Measurements from ENCODE around the gene SLC25A18. TPM values are rescaled to one million over a fixed set of nuclear protein-coding genes. Genes with fewer than 3 reads are reported as not detected.

Gene SLC25A18
- total and polyA plus RNA-seq, 4 donors, result 18.8 to 84.7 (median 69.8) TPM

DNA sequence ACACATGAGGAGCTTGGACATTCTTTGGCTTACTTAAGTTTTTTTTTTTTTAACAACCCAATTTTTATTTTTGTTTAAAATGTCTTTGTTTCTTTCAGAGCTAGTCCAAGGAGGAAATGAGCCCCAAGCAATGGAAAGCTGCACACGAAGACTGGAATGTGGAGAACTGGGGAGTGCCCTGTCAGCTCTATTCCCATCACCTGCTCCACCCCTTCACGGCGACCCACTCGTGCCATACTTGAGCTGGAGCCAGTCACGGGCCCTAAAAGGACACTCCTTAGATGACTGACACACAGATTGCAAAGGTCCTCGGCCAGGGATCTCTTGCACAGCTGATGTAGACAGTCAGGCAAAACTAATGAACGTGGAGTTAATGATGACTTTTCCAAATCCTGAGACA, 10.6 kb upstream of the SLC25A18 start:
- no peaks in the 10 kb centered on the region for H3K4me1 ChIP-seq (ENCODE audit: control insufficient read depth in 4 of 4, insufficient read depth in 4 of 4, low read length in 3 of 4)
- no peaks in the 10 kb centered on the region for H3K27me3 ChIP-seq (ENCODE audit: control insufficient read depth in 4 of 4, insufficient read depth in 4 of 4, low read length in 3 of 4)
- H3K9me3 ChIP-seq (ENCODE audit: control insufficient read depth in 4 of 4, low read length in 3 of 4), result no peaks in the 10 kb centered on the region
- no peak for DNase-seq (ENCODE audit: low spot score)
- H3K27ac ChIP-seq (ENCODE audit: low read depth in 1 of 2, low read length in 2 of 2), result no peak overlapping the region
- H3K9ac ChIP-seq (ENCODE audit: low read depth in 1 of 2, low read length in 2 of 2), result no peak overlapping the region
- peaks cover 7 to 50% (median 31%) of the 10 kb centered on the region in 4 donors for H3K36me3 ChIP-seq (ENCODE audit: control insufficient read depth in 4 of 4, insufficient read depth in 3 of 4, low read depth in 1 of 4, low read length in 3 of 4)
- TF ChIP-seq FOXA1 (IDR thresholded peaks at IDR 0.05) (no peak), RXRA (IDR thresholded peaks at IDR 0.05) (no peak), HNF4A (conservative IDR thresholded peaks at IDR 0.05) (no peak), YY1 (IDR thresholded peaks at IDR 0.05) (no peak), EGR1 (IDR thresholded peaks at IDR 0.05; ENCODE audit: low read depth in 2 of 2) (no peak), RAD21 (IDR thresholded peaks at IDR 0.05) (no peak), TAF1 (conservative IDR thresholded peaks at IDR 0.05) (no peak), NR2F2 (IDR thresholded peaks at IDR 0.05) (no peak), HNF4G (IDR thresholded peaks at IDR 0.05) (no peak), FOXA2 (IDR thresholded peaks at IDR 0.05) (no peak), SP1 (IDR thresholded peaks at IDR 0.05) (no peak), JUND (IDR thresholded peaks at IDR 0.05) (no peak)
- TF ChIP-seq, protein P1, sequence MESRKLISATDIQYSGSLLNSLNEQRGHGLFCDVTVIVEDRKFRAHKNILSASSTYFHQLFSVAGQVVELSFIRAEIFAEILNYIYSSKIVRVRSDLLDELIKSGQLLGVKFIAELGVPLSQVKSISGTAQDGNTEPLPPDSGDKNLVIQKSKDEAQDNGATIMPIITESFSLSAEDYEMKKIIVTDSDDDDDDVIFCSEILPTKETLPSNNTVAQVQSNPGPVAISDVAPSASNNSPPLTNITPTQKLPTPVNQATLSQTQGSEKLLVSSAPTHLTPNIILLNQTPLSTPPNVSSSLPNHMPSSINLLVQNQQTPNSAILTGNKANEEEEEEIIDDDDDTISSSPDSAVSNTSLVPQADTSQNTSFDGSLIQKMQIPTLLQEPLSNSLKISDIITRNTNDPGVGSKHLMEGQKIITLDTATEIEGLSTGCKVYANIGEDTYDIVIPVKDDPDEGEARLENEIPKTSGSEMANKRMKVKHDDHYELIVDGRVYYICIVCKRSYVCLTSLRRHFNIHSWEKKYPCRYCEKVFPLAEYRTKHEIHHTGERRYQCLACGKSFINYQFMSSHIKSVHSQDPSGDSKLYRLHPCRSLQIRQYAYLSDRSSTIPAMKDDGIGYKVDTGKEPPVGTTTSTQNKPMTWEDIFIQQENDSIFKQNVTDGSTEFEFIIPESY (IDR thresholded peaks at IDR 0.05), result no peak
- TF ChIP-seq, protein P2, sequence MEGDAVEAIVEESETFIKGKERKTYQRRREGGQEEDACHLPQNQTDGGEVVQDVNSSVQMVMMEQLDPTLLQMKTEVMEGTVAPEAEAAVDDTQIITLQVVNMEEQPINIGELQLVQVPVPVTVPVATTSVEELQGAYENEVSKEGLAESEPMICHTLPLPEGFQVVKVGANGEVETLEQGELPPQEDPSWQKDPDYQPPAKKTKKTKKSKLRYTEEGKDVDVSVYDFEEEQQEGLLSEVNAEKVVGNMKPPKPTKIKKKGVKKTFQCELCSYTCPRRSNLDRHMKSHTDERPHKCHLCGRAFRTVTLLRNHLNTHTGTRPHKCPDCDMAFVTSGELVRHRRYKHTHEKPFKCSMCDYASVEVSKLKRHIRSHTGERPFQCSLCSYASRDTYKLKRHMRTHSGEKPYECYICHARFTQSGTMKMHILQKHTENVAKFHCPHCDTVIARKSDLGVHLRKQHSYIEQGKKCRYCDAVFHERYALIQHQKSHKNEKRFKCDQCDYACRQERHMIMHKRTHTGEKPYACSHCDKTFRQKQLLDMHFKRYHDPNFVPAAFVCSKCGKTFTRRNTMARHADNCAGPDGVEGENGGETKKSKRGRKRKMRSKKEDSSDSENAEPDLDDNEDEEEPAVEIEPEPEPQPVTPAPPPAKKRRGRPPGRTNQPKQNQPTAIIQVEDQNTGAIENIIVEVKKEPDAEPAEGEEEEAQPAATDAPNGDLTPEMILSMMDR (IDR thresholded peaks at IDR 0.05; ENCODE audit: low read depth, low read length, missing input control), result no peak
- TF ChIP-seq, protein P3, sequence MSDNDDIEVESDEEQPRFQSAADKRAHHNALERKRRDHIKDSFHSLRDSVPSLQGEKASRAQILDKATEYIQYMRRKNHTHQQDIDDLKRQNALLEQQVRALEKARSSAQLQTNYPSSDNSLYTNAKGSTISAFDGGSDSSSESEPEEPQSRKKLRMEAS (IDR thresholded peaks at IDR 0.05), result no peak
- TF ChIP-seq, protein P4, sequence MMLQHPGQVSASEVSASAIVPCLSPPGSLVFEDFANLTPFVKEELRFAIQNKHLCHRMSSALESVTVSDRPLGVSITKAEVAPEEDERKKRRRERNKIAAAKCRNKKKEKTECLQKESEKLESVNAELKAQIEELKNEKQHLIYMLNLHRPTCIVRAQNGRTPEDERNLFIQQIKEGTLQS (IDR thresholded peaks at IDR 0.05), result no peak
- TF ChIP-seq, protein P5, sequence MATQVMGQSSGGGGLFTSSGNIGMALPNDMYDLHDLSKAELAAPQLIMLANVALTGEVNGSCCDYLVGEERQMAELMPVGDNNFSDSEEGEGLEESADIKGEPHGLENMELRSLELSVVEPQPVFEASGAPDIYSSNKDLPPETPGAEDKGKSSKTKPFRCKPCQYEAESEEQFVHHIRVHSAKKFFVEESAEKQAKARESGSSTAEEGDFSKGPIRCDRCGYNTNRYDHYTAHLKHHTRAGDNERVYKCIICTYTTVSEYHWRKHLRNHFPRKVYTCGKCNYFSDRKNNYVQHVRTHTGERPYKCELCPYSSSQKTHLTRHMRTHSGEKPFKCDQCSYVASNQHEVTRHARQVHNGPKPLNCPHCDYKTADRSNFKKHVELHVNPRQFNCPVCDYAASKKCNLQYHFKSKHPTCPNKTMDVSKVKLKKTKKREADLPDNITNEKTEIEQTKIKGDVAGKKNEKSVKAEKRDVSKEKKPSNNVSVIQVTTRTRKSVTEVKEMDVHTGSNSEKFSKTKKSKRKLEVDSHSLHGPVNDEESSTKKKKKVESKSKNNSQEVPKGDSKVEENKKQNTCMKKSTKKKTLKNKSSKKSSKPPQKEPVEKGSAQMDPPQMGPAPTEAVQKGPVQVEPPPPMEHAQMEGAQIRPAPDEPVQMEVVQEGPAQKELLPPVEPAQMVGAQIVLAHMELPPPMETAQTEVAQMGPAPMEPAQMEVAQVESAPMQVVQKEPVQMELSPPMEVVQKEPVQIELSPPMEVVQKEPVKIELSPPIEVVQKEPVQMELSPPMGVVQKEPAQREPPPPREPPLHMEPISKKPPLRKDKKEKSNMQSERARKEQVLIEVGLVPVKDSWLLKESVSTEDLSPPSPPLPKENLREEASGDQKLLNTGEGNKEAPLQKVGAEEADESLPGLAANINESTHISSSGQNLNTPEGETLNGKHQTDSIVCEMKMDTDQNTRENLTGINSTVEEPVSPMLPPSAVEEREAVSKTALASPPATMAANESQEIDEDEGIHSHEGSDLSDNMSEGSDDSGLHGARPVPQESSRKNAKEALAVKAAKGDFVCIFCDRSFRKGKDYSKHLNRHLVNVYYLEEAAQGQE (IDR thresholded peaks at IDR 0.05), result no peak
- WGBS, result 83% methylated on average over 7 of the region's 7 CpGs
- H3K4me3 ChIP-seq (ENCODE audit: low read depth in 1 of 3, low read length in 3 of 3), result no peak overlapping the region

DNA sequence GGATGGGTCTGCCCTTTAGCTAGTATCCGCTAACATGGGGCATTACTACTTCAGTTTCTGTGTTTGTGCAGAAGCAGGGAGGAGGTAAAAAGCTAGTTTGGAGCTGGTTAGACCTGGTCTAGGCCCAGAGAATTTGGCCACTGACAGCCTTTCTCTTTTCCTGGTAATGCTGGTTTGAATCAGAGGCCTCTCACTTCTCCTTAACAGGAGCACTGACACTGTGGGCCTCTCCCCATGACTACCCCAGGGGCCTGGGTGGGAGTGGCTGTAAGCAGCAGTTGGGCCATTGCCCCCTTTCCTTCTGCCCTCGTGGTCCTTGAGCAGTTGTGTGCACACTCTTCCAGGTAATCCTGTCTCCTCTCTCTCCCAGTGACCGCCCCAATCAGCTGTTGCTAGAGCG, 8.5 kb upstream of the SLC25A18 start:
- no peak for DNase-seq (ENCODE audit: low spot score)
- TF ChIP-seq, protein P2 (IDR thresholded peaks at IDR 0.05; ENCODE audit: low read depth, low read length, missing input control), result no peak
- TF ChIP-seq, protein P3 (IDR thresholded peaks at IDR 0.05), result no peak
- TF ChIP-seq RAD21 (IDR thresholded peaks at IDR 0.05), result no peak
- no peak overlapping the region for H3K9ac ChIP-seq (ENCODE audit: low read depth in 1 of 2, low read length in 2 of 2)

More for the DNA sequence above, 8.5 kb upstream of the SLC25A18 start:
- Histone ChIP-seq H3K27ac (ENCODE audit: low read depth in 1 of 2, low read length in 2 of 2) (no peak overlapping the region), H3K4me1 (ENCODE audit: control insufficient read depth in 4 of 4, insufficient read depth in 4 of 4, low read length in 3 of 4) (no peaks in the 10 kb centered on the region), H3K9me3 (ENCODE audit: control insufficient read depth in 4 of 4, low read length in 3 of 4) (no peaks in the 10 kb centered on the region), H3K36me3 (ENCODE audit: control insufficient read depth in 4 of 4, insufficient read depth in 3 of 4, low read depth in 1 of 4, low read length in 3 of 4) (peaks cover 4 to 33% (median 24%) of the 10 kb centered on the region in 4 donors), H3K4me3 (ENCODE audit: low read depth in 1 of 3, low read length in 3 of 3) (no peak overlapping the region), H3K27me3 (ENCODE audit: control insufficient read depth in 4 of 4, insufficient read depth in 4 of 4, low read length in 3 of 4) (no peaks in the 10 kb centered on the region)
- 87% methylated on average over 4 of the region's 4 CpGs for WGBS
